ENCODE data around the gene AHNAK. TPM values are rescaled to one million over a fixed set of nuclear protein-coding genes. Genes with fewer than 3 reads are reported as not detected.

The AHNAK gene
- total and polyA plus RNA-seq, 2 donors (not counting 1 experiment from before 2014, with no cell fraction given) = 220 to 762 TPM

DNA sequence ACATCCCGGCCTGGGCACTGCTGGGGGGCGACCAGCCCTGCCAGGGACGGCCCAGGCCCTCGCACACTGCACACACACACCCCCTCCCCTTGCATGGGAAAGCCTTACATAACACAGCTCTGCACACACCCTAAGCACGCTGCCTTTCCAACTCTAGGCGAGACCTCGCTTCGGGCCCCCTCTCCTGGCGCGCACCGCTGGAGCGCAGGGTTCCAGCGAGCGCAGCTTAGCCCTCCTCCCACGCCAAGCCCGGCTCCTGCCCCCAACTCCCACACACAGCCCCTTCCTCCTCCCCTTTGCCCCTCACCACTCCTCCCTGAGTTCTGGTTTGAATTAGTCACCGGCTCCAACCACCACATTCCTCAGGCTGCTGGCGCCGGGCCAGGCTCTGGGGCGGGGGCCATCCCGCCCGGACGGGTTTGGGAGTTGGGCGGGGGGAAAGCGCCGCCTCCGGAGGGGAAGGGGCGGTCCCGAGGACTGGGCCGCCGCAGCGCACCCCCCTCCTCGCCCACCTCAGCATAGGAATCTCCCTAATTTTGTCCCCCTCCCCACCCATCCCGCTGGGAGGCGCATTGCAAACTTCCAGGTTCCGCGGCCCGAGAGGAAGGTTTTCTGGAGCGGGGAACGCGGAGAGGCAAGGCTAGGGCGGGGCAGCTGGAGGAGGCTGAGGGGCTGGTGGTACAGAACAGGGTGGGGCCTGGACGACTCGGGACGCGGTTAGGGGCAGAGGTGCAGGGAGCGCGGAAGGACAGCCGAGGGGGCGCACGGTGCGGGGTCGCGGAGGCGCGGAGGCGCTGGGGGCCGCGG is 966 bp downstream of the AHNAK start:
- Histone ChIP-seq H3K4me3 (replicated peaks in 1 of 4; ENCODE audit: control extremely low read depth in 1 of 4, insufficient read depth in 1 of 4, low read depth in 3 of 4, low read length in 4 of 4) (peak overlapping the region; percentile 96 to 100 (median 98)), H3K9me3 (ENCODE audit: control insufficient read depth, insufficient read depth, low read depth, low read length) (no peaks in the 10 kb centered on the region), H3K27me3 (ENCODE audit: control insufficient read depth, insufficient read depth, low read length) (no peaks in the 10 kb centered on the region), H3K27ac (ENCODE audit: insufficient read depth, low read length) (peak overlapping the region; percentile 83), H3K9ac (ENCODE audit: insufficient read depth, low read length) (peak overlapping the region; percentile 91), H2AFZ (ENCODE audit: low read length) (no peak overlapping the region), H3K79me2 (ENCODE audit: control insufficient read depth, insufficient read depth, low read length) (peaks cover 75% of the 10 kb centered on the region), H3K4me2 (ENCODE audit: extremely low read depth, insufficient read depth, low read length) (no peak overlapping the region), H3K4me1 (ENCODE audit: control insufficient read depth, extremely low read depth, insufficient read depth, low read length) (peaks cover 20% of the 10 kb centered on the region), H4K20me1 (ENCODE audit: control insufficient read depth, extremely low read depth, insufficient read depth, low read length) (peaks cover 4% of the 10 kb centered on the region), H3K36me3 (ENCODE audit: control insufficient read depth, insufficient read depth, low read length) (peaks cover 11% of the 10 kb centered on the region)
- DNase-seq (ENCODE audit: low read depth in 2 of 2) = peak; percentile 93 to 94
- TF ChIP-seq EZH2 (IDR thresholded peaks at IDR 0.05; ENCODE audit: low read length, missing control alignments) = no peak
- TF ChIP-seq, protein P1, sequence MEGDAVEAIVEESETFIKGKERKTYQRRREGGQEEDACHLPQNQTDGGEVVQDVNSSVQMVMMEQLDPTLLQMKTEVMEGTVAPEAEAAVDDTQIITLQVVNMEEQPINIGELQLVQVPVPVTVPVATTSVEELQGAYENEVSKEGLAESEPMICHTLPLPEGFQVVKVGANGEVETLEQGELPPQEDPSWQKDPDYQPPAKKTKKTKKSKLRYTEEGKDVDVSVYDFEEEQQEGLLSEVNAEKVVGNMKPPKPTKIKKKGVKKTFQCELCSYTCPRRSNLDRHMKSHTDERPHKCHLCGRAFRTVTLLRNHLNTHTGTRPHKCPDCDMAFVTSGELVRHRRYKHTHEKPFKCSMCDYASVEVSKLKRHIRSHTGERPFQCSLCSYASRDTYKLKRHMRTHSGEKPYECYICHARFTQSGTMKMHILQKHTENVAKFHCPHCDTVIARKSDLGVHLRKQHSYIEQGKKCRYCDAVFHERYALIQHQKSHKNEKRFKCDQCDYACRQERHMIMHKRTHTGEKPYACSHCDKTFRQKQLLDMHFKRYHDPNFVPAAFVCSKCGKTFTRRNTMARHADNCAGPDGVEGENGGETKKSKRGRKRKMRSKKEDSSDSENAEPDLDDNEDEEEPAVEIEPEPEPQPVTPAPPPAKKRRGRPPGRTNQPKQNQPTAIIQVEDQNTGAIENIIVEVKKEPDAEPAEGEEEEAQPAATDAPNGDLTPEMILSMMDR (conservative IDR thresholded peaks at IDR 0.05 in 1 of 2, IDR thresholded peaks at IDR 0.05 in 1 of 2; ENCODE audit: low read depth in 1 of 2, low read length in 2 of 2) = peak in 1 of 2 donors; percentile 14

DNA sequence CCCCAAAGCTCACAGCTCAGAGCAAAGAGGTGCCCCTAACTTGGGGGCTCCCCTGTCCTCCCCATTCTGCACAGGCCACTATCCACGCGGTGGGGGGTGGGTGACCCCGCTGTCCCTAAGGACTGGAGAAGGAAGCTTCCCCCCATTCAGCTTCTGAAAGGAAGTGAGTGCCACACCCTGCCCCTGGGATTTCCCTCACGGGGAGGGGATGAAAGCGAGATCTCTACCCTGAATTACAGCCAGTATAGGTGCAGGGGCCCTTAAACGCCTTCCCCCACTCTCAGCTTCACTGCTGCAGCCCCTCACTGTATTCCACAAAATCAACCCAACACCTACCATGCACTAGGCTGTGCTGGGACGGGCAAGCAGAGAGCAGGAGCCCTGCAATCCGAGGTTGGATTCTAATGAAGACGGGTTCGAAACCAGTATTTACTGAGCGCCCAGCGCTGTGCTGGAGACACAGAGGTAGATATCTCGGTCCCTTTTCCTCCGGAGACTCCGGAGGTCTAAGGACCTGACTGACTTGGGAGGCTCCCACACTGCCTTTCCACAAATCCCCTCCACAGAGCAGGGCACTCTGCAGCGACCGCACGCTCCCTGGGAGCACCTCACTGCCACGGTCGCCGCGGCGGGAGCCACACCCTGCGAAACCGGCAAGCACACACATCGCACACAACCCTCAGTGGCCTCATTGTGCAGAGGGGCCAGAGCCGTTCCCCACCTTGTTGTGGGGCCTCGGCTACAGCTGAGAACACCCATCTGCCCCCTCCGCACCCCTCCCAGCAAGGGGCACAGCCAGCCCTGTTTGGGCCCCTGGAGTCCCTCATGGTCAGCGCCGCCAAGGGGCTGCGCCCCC is 1.8 kb downstream of the AHNAK start:
- no peak overlapping the region for H2AFZ ChIP-seq (ENCODE audit: low read length)
- H4K20me1 ChIP-seq (ENCODE audit: control insufficient read depth, extremely low read depth, insufficient read depth, low read length) = peaks cover 11% of the 10 kb centered on the region
- peak overlapping the region; percentile 85 for H3K4me2 ChIP-seq (ENCODE audit: extremely low read depth, insufficient read depth, low read length)
- H3K4me3 ChIP-seq (replicated peaks in 1 of 4; ENCODE audit: control extremely low read depth in 1 of 4, insufficient read depth in 1 of 4, low read depth in 3 of 4, low read length in 4 of 4) = peak overlapping the region; percentile 96 to 100 (median 98)
- peak overlapping the region; percentile 91 for H3K9ac ChIP-seq (ENCODE audit: insufficient read depth, low read length)
- H3K27ac ChIP-seq (ENCODE audit: insufficient read depth, low read length) = peak overlapping the region; percentile 83
- peaks cover 11% of the 10 kb centered on the region for H3K36me3 ChIP-seq (ENCODE audit: control insufficient read depth, insufficient read depth, low read length)
- no peaks in the 10 kb centered on the region for H3K27me3 ChIP-seq (ENCODE audit: control insufficient read depth, insufficient read depth, low read length)
- peak in 1 of 2 donors; percentile 15 for DNase-seq (ENCODE audit: low read depth in 2 of 2)
- no peak for TF ChIP-seq EZH2 (IDR thresholded peaks at IDR 0.05; ENCODE audit: low read length, missing control alignments)
- TF ChIP-seq, protein P1 (conservative IDR thresholded peaks at IDR 0.05 in 1 of 2, IDR thresholded peaks at IDR 0.05 in 1 of 2; ENCODE audit: low read depth in 1 of 2, low read length in 2 of 2) = no peak
- H3K79me2 ChIP-seq (ENCODE audit: control insufficient read depth, insufficient read depth, low read length) = peaks cover 83% of the 10 kb centered on the region
- peaks cover 26% of the 10 kb centered on the region for H3K4me1 ChIP-seq (ENCODE audit: control insufficient read depth, extremely low read depth, insufficient read depth, low read length)
- no peaks in the 10 kb centered on the region for H3K9me3 ChIP-seq (ENCODE audit: control insufficient read depth, insufficient read depth, low read depth, low read length)

Data from fibroblast of lung (primary cell).